Measurements from ENCODE around the gene EHBP1L1.

Gene EHBP1L1

GRCh38 chr11:65565624-65566453, 10.0 kb upstream of the EHBP1L1 start:
- no peak overlapping the region for H3K27ac ChIP-seq
- no peak for TF ChIP-seq ZFX (IDR thresholded peaks at IDR 0.05; ENCODE audit: borderline replicate concordance)
- TF ChIP-seq CTCF (IDR thresholded peaks at IDR 0.05) = no peak

- TF ChIP-seq ZFX (IDR thresholded peaks at IDR 0.05; ENCODE audit: borderline replicate concordance) (no peak), CTCF (IDR thresholded peaks at IDR 0.05) (no peak)
- peak overlapping the region; percentile 96 for H3K27ac ChIP-seq
These were observed 6.5 kb upstream of the EHBP1L1 start for GRCh38 chr11:65569164-65569972.

- peak within 1 kb of the TSS; percentile 96 for H3K27ac ChIP-seq
- TF ChIP-seq CTCF (IDR thresholded peaks at IDR 0.05) = peak; percentile 79
- no peak for TF ChIP-seq ZFX (IDR thresholded peaks at IDR 0.05; ENCODE audit: borderline replicate concordance)
These were observed 5.6 kb upstream of the EHBP1L1 start, which contains the start of gene ZNRD2 for GRCh38 chr11:65569973-65570918. TSS of gene ZNRD2 (plus strand) at chr11:65570477. CDS start at chr11:65570492, 15 bp downstream.

- no peak for TF ChIP-seq CTCF (IDR thresholded peaks at IDR 0.05)
- no peak for TF ChIP-seq ZFX (IDR thresholded peaks at IDR 0.05; ENCODE audit: borderline replicate concordance)
- peak overlapping the region; percentile 96 for H3K27ac ChIP-seq
These were observed 4.4 kb upstream of the EHBP1L1 start for GRCh38 chr11:65571420-65571819.

GRCh38 chr11:65571940-65572339, 3.9 kb upstream of the EHBP1L1 start:
- H3K27ac ChIP-seq = peak overlapping the region; percentile 96
- TF ChIP-seq ZFX (IDR thresholded peaks at IDR 0.05; ENCODE audit: borderline replicate concordance) = no peak
- TF ChIP-seq CTCF (IDR thresholded peaks at IDR 0.05) = peak; percentile 39

GRCh38 chr11:65572356-65573051, 3.3 kb upstream of the EHBP1L1 start, which contains the start of gene FAM89B:
TSS of gene FAM89B (plus strand) at chr11:65572538. CDS start at chr11:65572670, 132 bp downstream.
- peak within 1 kb of the TSS; percentile 96 for H3K27ac ChIP-seq
- no peak for TF ChIP-seq CTCF (IDR thresholded peaks at IDR 0.05)
- TF ChIP-seq ZFX (IDR thresholded peaks at IDR 0.05; ENCODE audit: borderline replicate concordance) = no peak
